Esophagus squamous epithelium (tissue), 4 donors: ENCODE results near the gene MEIS2.

ENCODE experiments used
- CTCF ChIP-seq, 6 experiments: fragments of 450-650 bp in 4 of 6; fragments of 200-600 bp in 2 of 6; sonication (generic) in 2 of 6; IDR thresholded peaks; one replicate each; pipeline ENCODE4 v1.5.1; 2016 to 2019; ENCODE audit warnings: antibody characterized with exemption in 6 of 6, mild to moderate bottlenecking in 4 of 6, moderate library complexity in 4 of 6
- POLR2A ChIP-seq, 4 donors: fragments of 450-650 bp; IDR thresholded peaks; one replicate each; pipeline ENCODE4 v1.6.1; 2017; ENCODE audit warnings: antibody characterized with exemption in 4 of 4, mild to moderate bottlenecking in 4 of 4, moderate library complexity in 3 of 4

GRCh38 chr15:37070686-37071085 lies 29.7 kb downstream of the MEIS2 start:
- TF ChIP-seq CTCF (IDR thresholded peaks at IDR 0.05) (no peak), POLR2A (IDR thresholded peaks at IDR 0.05) (no peak)
